Gastroesophageal sphincter (tissue), 3 donors: Measurements from ENCODE around the gene C4orf50.

Source experiments
- CTCF ChIP-seq, 4 experiments: fragments of 200-600 bp in 2 of 4; fragments of 450-650 bp in 2 of 4; sonication (generic) in 1 of 4; IDR thresholded peaks; one replicate each; pipeline ENCODE4 v1.5.1; 2017 to 2019; ENCODE audit warnings: antibody characterized with exemption in 4 of 4, mild to moderate bottlenecking in 2 of 4, moderate library complexity in 2 of 4
- POLR2A ChIP-seq, 2 donors: fragments of 450-650 bp; IDR thresholded peaks; one replicate each; pipeline ENCODE4 v1.6.1; 2017; ENCODE audit warnings: antibody characterized with exemption in 2 of 2, mild to moderate bottlenecking in 2 of 2, moderate library complexity in 1 of 2

- no peak for TF ChIP-seq CTCF (IDR thresholded peaks at IDR 0.05)
- no peak for TF ChIP-seq POLR2A (IDR thresholded peaks at IDR 0.05)
These were observed 36.1 kb upstream of the C4orf50 start for GRCh38 chr4:6054162-6054922.
